Stimulated activated CD4-positive, alpha-beta T cell treated with anti-CD3 and anti-CD28 coated beads, Interleukin-1b, Interleukin-23, amount 100 ng/mL, for 24 hours (primary cell): ENCODE data around the gene FAM135A.
"Not testable (repeated sequence)": the region's sequence is repeated elsewhere in the genome, so short reads cannot be mapped to it uniquely, and the experiment has no call there.

ENCODE experiments used
- DNase-seq, 4 experiments: peaks; one replicate each; pipeline ENCODE4 v3.0.0-alpha.2; 2020; ENCODE audit warnings: low read depth in 4 of 4, low spot score in 1 of 4

The FAM135A gene

GRCh38 chr6:70537266-70537665, 124.0 kb downstream of the FAM135A start:
- no peak for DNase-seq

DNA sequence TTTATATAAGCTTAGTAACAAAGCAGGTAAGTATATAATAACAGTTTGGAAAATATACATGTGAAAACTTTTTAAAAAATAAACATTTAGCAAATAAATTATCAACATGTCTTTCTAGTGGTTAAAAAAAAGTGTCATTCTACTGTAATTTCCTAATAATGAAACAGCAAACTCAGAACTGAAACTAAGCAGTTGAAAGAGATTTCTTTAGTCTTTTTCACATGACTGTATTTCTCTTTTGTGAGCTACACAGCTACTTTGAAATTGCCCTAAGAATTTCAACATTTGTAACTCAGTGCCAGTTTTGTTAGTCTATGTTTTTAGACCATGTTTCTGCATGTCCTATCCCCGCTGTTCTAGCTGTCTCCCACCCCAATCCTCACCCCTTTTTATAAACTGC, 125.1 kb downstream of the FAM135A start:
- DNase-seq: no peak

DNA sequence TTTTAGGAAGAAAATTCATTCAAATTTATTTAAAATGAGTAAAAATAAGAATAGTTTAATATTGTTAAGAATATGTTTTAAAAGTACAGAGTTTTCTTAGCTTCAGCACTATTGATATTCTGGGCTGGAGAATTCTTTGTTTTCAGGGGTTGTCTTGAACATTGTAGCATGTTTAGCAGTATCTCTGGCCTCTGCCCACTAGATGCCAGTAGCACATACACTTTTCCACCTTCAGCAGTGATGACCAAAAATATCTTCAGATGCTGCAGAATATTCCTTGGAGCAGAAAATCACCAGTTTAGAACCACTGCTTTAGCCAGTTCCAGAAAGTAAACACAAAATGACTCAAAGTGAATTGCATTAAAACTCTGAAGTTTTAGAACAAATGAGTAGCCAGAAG, 134.0 kb downstream of the FAM135A start:
- no peak for DNase-seq

DNA sequence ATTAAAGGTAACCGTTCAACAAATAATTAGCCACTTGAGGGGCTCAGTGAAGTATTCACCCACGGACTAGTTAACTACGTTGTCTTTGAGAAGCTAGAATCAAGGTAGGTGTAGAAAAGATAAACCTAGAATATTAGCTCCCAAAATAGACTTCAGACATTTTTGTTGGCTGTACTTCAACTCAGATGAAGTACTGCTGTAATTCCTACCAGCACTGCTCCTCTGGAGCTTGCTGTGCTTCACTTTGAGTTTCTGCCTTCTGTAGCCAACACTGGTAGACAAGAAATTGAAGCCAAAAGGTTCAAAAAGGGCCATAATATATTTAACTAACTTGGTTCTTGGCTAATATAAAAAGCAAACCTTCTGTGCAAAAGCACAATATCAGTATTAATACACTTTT, 134.6 kb downstream of the FAM135A start:
- DNase-seq: no peak

DNA sequence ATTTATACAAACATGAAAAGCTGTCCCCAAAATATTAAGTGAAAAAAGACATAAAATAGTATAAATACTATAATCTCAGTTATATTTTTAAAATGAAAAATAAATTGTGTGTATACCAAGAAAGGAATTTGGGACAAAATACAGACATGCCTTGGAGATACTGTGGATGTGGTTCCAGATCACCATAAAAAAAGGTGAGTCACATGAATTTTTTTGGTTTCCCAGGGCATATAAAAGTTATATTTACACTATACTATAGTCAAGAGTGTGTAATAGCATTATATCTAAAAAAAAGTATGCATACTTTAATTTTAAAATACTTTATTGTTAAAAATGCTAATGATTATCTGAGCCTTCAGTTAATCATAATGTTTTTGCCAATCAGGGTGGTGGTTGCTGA, 136.0 kb downstream of the FAM135A start:
- DNase-seq: no peak

GRCh38 chr6:70551566-70551965, 138.3 kb downstream of the FAM135A start:
- no peak for DNase-seq

DNA sequence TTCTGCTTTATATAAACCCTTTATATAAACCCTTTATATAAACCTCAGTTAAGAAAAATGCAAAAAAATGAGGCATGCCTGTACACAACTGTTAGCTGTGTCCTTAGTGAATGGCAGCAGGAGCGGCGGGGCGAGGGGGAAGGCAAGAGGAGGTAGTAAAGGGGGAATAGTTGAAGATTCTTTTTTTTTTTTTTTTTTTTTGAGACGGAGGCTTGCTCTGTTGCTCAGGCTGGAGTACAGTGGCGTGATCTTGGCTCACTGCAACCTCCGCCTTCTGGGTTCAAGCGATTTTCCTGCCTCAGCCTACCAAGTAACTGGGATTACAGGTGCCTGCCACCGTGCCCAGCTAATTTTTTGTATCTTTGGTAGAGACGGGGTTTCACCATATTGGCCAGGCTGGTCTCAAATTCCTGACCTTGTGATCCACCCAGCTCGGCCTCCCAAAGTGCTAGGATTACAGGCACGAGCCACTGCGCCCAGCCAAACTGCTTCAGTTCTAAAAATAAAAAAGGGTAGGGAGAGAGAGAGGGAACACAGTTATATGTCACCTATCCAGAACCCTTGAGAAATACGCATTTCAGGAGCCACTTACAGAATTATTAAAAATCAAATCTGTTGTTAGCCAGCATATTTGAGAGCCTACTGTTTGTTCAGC, 139.1 kb downstream of the FAM135A start:
- not testable (repeated sequence) for DNase-seq

GRCh38 chr6:70552974-70553373, 139.7 kb downstream of the FAM135A start:
- DNase-seq: no peak

GRCh38 chr6:70557998-70558397, 144.7 kb downstream of the FAM135A start:
- no peak for DNase-seq

GRCh38 chr6:70562401-70562800, 149.1 kb downstream of the FAM135A start:
- not testable (repeated sequence) for DNase-seq

GRCh38 chr6:70563530-70563929, 150.2 kb downstream of the FAM135A start:
- no peak for DNase-seq

GRCh38 chr6:70566751-70567382, 153.6 kb downstream of the FAM135A start, which contains the start of gene SDHAF4:
Gene SDHAF4, plus strand, starts transcription at chr6:70566930. Its CDS starts 11 bp downstream, at chr6:70566941.
- peak; percentile 83 to 89 (median 88) for DNase-seq

- no peak for DNase-seq
Measured at GRCh38 chr6:70574643-70575042, 161.3 kb downstream of the FAM135A start.

DNA sequence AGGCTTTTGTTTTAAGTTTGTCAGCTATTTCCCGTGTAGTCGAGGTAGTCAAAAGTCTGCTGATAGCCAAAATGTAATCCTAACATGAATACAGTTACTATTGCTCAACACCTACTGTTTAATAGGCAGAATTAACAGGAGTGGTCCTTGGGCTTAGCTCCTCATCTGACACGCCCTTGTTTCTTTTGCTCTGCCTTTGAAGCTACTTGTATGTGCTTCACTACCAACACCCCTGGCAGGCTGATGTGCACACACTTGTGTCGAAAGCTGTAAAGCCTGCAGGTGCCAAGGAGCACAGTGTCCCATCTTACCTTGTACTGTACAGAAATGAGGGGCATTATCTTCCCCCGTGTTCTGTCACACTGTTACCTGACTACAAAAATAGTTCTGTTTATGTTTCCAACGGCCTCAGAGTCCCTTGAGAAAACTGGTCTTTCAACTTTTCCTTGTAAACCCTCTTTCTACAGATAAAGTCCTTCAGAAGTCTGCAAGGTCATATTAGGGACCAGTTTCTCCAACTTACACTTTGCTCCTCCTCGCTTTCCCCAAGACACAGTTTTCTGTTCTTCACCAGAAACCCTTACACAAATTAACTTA, 162.7 kb downstream of the FAM135A start:
- DNase-seq: no peak

DNA sequence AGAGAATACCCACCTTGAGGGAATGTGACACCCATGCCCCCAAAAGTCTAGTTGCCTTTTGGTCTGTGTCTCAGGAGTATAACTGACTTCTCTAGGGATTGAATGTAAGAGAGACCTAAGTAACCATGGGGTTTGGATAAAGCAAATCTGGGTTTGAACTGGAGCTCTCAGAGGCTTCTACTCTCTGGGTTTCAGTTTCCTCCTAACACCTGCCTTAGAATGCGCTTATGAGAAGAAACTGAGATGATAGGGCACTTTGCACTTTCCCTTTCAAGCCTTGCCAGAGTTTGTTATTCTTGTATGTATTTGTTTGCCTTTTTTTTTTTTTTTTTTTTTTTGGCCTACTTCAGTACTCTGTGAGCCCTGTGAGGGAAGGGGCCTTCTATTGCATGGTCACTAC, 172.8 kb downstream of the FAM135A start:
- DNase-seq: no peak

GRCh38 chr6:70590400-70590799, 177.1 kb downstream of the FAM135A start:
- no peak for DNase-seq

GRCh38 chr6:70592391-70593117, 179.2 kb downstream of the FAM135A start:
- no peak for DNase-seq

GRCh38 chr6:70593118-70593486, 179.8 kb downstream of the FAM135A start:
- no peak for DNase-seq

DNA sequence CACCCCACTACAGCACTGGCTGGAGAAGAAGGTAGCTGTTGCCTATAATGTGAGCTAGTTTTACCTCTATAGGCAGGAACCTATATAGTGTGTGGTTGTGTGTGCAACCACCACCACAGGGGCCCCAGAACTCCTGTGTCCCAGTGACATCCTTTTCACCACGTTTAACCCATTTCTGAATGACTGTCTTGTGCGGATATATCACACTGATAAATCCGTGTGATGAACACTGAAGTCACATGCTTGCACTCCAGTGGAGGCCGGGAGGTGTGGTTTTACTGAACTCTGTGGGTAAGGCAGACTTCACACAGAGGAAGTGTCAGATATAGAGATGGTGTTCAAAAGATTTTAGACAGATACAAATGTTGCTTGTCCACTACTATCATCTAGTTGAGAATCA, 185.9 kb downstream of the FAM135A start:
- no peak for DNase-seq

- DNase-seq: no peak
Measured at GRCh38 chr6:70601014-70601413, 187.7 kb downstream of the FAM135A start.

DNA sequence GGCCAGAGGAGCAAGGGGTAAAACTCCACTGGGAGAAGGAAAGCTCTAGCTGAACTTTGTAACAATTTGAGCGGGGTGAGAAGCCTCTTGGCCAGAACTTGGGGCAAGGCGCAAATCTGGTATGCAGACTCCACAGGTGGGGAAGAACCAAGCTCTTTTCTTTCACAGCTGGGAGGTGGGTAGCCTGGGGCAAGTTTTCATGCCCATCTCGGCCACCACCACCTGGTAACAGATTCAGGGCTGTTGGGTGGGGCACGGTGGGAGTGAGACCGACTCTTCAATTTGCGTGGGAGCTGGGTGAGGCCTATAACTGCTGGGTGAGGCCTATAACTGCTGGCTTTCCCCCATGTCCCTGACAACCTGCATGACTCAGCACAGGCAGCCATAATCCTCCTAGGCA, 190.9 kb downstream of the FAM135A start:
- DNase-seq: no peak

DNA sequence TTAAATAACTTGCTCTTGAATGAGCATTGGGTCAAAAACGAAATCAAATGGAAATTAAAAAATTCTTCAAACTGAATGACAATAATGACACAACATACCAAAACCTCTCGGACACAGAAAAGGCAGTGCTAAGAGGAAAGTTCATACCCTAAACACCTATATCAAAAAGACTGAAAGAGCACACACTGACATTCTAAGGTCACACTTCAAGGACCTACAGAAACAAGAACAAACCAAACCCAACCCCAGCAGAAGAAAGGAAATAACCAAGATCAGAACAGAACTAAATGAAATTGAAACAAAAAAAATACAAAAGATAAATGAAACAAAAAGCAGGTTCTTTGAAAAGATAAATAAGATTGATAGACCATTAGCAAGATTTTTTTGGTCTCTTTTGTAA, 194.1 kb downstream of the FAM135A start:
- not testable (repeated sequence) for DNase-seq
